ENCODE data around the gene TBC1D9.

Gene TBC1D9

GRCh38 chr4:140720387-140721304, 35.5 kb downstream of the TBC1D9 start:
- no peak for DNase-seq (ENCODE audit: low read depth in 2 of 2)

DNA sequence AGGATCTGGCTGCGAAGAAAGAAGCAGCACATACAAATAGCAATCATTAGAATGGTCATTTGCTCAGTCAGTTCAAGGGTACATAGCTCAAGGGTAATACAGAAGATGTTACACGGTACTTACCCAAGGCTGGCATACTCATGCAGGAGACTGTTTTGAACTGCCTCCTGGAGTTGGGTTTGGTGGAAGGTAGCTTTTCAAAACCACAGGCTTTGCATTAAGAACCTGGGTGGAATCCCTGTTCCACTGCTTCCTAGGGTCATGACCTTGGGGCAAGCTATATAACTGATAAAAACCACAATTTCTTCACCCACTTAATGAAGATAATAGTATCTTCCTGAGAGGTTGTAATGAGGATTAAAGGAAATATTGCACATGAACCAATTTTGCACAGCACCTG, 36.5 kb downstream of the TBC1D9 start:
- DNase-seq (ENCODE audit: low read depth in 2 of 2), result no peak

DNA sequence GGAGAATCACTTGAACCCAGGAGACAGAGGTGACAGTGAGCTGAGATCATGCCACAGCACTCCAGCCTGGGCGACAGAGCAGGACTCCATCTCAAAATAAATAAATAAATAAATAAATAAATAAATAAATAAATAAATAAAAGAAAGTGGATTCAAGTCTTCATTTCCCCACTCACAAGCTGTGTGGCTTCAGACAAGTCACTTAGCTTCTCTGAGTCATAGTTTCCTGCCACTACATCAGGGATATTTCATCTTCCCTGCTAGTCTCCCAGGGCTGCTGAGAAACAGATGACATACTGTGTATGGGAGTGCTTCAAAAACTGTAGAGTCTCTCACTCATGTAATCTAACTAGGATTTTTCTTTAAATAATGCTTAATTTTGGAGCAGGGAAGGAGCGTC, 37.2 kb downstream of the TBC1D9 start:
- no peak for DNase-seq (ENCODE audit: low read depth in 2 of 2)

GRCh38 chr4:140718241-140718952, 37.8 kb downstream of the TBC1D9 start:
- DNase-seq (ENCODE audit: low read depth in 2 of 2), result no peak

- no peak for DNase-seq (ENCODE audit: low read depth in 2 of 2)
These were observed 38.9 kb downstream of the TBC1D9 start for GRCh38 chr4:140717313-140717712.

- no peak for DNase-seq (ENCODE audit: low read depth in 2 of 2)
These were observed 41.1 kb downstream of the TBC1D9 start for GRCh38 chr4:140715119-140715518.

GRCh38 chr4:140711910-140712309, 44.3 kb downstream of the TBC1D9 start:
- no peak for DNase-seq (ENCODE audit: low read depth in 2 of 2)

- no peak for DNase-seq (ENCODE audit: low read depth in 2 of 2)
These were observed 45.1 kb downstream of the TBC1D9 start for GRCh38 chr4:140710908-140711622.

GRCh38 chr4:140707325-140707724, 48.9 kb downstream of the TBC1D9 start:
- no peak for DNase-seq (ENCODE audit: low read depth in 2 of 2)

DNA sequence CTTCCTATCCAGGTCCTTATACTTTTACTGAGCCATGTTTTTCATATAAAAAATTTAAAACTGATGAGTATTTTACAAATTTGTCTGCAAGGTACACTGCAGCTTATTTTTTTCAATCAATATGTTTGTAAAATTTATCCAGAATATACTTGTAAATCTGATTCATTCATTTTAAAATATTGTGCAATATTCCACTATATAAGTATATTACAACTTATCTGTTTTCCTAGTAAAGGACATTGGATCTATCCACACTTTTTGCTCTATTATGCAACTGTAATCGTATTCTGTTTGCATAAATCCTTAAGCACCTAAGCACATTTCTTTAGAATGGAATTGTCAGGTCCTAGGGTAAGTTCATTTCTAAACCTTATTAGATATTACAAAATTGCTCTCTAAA, 49.5 kb downstream of the TBC1D9 start:
- DNase-seq (ENCODE audit: low read depth in 2 of 2), result no peak

DNA sequence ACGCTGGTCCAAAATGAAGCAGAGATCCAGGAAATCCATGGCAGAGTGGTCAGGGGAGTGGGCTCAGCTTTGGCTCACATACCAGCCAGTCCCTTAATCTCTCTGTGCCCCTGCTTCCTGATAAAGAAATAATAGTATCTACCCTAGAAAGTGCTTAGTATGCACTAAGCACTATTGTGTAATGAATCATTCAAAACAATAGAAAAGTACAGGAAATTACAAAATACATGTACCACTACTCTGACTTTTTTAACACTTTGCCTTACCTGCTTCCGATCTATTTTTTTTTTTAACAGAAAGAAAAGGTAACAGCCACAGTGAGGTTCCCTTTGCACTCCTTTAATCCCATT, 49.9 kb downstream of the TBC1D9 start:
- no peak for DNase-seq (ENCODE audit: low read depth in 2 of 2)

DNA sequence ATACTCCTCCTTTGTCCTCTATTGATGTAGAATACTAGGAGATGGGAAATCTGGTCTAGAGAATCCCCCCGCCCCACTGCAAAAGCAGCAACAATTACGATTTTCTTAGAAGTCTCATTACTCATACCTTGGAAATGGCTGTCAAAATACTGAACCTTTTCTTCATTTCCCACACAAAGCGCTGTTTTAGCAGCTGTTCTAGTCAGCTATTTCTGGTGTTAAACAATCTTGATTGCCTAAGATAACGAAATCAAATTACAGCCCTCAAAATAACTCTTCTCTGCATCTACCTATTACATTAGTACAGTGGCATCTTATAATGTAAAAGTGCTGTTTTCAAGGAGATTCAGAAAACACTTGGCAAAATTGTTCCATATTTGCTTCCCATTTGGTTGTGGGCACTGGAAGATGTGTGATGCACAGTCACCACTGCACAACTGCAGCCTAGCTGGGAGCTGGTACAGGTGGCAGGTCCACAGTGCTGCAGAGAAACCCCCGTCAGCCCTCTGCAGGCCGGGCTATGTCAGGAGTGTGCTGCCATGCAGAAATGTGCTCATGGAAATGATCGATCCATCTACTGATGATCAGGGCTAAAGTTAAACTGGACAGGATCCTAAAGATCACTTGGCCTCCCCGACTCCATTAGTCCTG, 50.4 kb downstream of the TBC1D9 start:
- DNase-seq (ENCODE audit: low read depth in 2 of 2), result no peak

GRCh38 chr4:140704964-140705363, 51.2 kb downstream of the TBC1D9 start:
- DNase-seq (ENCODE audit: low read depth in 2 of 2), result no peak

GRCh38 chr4:140704392-140704960, 51.7 kb downstream of the TBC1D9 start:
- DNase-seq (ENCODE audit: low read depth in 2 of 2), result no peak

GRCh38 chr4:140703463-140703862, 52.7 kb downstream of the TBC1D9 start:
- no peak for DNase-seq (ENCODE audit: low read depth in 2 of 2)

GRCh38 chr4:140702096-140702757, 54.0 kb downstream of the TBC1D9 start:
- no peak for DNase-seq (ENCODE audit: low read depth in 2 of 2)

DNA sequence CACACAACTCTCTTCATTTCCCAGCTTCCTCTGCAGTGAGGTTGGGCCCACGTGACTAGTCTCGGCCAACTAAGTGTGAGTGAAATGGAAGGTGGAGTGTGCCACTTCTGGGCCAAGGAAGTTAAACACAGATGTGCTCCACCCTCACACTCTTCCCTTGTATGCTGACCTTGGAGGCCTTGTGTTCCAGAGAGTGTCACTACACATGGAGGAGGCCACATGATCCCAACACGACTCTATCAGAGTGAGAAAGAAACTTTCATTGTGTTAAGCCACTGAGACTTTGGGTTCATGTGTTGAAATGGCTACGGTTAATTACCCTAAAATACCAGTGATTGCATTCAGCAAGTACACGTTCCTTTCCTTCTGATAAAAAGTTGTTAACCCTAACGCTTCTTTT, 55.1 kb downstream of the TBC1D9 start:
- no peak for DNase-seq (ENCODE audit: low read depth in 2 of 2)

DNA sequence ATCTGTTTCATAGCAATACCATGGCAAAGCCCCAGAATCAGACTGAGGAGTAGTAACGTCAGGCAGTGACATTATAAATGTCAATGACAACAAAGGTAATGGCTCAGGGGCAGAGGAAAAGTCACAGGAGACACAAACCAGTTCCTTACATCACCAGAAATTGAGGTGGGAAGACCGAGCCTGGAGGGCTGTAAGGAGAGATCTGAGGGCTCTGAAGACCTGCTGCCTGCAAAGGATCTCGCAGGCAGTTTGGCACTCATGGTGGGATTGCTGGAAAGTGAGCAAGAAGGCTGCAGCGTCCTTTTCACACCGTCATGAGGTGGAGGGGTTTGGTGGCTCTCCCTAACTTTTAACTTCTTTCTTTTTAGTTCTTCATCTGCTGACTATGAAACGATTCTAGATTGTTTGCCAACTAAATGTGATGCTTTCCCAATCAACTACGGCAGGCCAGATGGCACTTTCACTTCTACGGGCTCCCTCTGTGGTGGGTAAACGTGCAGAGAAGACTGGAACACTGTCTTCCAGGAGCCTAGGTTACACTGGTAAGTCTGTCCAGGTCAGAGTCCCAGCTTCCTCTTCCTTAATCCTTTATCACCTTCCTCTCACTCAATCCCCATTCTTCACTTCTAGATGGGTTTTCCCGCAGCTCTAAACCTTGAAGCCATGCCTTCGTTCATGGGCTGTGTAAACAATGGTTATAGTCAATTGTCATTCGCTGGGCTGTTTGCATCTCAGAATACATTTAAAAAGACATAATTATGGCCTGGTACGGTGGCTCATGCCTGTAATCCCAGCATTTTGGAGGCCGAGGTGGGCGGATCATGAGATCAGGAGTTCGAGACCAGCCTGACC, 58.2 kb downstream of the TBC1D9 start:
- DNase-seq (ENCODE audit: low read depth in 2 of 2), result no peak

- DNase-seq (ENCODE audit: low read depth in 2 of 2), result no peak
These were observed 60.7 kb downstream of the TBC1D9 start for GRCh38 chr4:140695483-140695882.

DNA sequence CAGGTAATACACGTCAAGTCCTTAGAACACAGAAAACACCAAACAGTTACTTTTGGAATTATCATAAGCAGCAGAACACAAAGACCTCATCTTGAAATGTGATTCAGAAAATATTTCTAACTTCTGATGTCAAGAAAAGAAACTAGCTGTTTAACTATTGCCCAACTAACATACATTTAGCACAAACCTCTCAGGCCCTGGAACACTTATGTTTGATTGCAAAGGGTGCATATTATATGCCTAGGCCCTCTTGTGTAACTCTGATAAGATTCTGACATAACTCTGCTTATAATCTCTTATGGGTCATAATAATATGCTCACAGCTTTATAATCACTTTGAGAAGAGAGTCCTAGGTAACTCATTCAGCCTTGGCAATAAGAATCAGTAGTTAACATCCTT, 62.6 kb downstream of the TBC1D9 start:
- no peak for DNase-seq (ENCODE audit: low read depth in 2 of 2)
